IMR-90 (cell line): ENCODE measurements around the gene ERMP1.

ENCODE experiments used
- BHLHE40 ChIP-seq: fragments of 150-350 bp; IDR thresholded peaks from 2 replicates; pipeline ENCODE4 v1.6.1; 2016; ENCODE audit warnings: mild to moderate bottlenecking, low read depth, low read length
- CHD1 ChIP-seq: IDR thresholded peaks from 2 replicates; pipeline ENCODE4 v1.6.1; 2012; ENCODE audit warnings: low read depth, low read length, improper control_type of control experiment
- TF ChIP-seq, protein P1 (sequence below): conservative IDR thresholded peaks from 2 replicates; pipeline ENCODE4 v1.5.1; 2012; ENCODE audit warnings: mild to moderate bottlenecking, low read depth, low read length, improper control_type of control experiment

DNA sequence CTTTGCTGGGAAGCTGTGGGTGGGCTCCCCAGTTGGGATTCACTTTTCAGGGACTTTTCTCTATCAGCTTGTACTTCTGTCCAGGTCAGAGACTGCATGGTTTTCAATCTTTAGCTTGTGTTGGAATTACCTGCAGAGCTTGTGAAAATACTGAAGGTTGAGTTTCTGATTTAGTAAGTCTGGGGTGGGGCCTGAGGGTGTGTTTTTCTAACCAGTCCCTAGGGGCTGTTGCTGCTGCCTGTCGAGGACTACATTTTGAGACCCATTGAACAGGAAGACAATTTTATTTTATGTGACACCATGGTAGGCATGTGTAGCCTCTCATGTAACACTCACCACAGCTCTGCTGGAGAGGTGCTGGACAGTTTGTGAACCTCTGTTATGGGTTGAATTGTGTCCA lies 43.1 kb upstream of the ERMP1 start:
- TF ChIP-seq, protein P1, sequence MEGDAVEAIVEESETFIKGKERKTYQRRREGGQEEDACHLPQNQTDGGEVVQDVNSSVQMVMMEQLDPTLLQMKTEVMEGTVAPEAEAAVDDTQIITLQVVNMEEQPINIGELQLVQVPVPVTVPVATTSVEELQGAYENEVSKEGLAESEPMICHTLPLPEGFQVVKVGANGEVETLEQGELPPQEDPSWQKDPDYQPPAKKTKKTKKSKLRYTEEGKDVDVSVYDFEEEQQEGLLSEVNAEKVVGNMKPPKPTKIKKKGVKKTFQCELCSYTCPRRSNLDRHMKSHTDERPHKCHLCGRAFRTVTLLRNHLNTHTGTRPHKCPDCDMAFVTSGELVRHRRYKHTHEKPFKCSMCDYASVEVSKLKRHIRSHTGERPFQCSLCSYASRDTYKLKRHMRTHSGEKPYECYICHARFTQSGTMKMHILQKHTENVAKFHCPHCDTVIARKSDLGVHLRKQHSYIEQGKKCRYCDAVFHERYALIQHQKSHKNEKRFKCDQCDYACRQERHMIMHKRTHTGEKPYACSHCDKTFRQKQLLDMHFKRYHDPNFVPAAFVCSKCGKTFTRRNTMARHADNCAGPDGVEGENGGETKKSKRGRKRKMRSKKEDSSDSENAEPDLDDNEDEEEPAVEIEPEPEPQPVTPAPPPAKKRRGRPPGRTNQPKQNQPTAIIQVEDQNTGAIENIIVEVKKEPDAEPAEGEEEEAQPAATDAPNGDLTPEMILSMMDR: no peak
- TF ChIP-seq CHD1: no peak
- no peak for TF ChIP-seq BHLHE40
